Central memory CD4-positive, alpha-beta T cell (primary cell): Measurements from ENCODE around the gene OR10H3.
"Not testable (repeated sequence)": the region's sequence is repeated elsewhere in the genome, so short reads cannot be mapped to it uniquely, and the experiment has no call there.

Experiments
- DNase-seq: peaks from one replicate; pipeline ENCODE4 v3.0.0; 2022

The OR10H3 gene

DNA sequence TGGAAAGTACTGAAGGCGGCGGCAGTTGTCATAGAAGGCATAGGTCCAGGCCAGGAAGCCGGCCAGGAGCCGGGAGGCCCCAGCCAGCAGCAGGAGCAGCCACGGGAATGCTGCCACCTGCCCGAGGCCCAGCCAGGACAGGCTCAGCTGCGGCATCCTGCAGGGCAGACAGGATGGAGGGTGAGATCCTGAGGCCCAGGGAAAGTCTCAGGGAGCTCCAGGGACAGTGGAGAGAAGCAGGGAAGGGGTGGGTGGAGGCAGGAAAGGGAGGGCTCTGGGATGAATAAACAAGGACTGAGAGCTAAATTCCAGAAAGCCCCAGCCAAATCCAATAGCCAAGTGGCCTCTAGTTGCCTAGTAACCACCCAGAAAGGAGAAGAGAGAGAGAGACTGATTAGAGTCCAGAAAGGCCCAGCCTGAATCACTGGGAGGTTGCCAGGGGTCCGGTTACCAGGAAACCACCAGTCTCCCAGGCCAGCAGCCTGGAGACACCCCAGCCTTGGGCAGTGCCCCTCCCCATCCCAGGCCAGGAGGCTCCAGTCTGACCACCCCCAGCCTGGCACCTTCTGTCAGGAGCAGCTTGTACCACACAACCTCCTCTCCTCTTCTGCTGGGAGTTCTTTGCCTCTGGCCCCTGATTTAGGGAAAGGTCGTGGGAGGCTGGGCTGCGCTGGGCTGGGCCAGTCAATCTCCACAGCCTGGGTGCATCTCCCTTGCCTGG lies 42.1 kb downstream of the OR10H3 start:
- DNase-seq, result no peak

DNA sequence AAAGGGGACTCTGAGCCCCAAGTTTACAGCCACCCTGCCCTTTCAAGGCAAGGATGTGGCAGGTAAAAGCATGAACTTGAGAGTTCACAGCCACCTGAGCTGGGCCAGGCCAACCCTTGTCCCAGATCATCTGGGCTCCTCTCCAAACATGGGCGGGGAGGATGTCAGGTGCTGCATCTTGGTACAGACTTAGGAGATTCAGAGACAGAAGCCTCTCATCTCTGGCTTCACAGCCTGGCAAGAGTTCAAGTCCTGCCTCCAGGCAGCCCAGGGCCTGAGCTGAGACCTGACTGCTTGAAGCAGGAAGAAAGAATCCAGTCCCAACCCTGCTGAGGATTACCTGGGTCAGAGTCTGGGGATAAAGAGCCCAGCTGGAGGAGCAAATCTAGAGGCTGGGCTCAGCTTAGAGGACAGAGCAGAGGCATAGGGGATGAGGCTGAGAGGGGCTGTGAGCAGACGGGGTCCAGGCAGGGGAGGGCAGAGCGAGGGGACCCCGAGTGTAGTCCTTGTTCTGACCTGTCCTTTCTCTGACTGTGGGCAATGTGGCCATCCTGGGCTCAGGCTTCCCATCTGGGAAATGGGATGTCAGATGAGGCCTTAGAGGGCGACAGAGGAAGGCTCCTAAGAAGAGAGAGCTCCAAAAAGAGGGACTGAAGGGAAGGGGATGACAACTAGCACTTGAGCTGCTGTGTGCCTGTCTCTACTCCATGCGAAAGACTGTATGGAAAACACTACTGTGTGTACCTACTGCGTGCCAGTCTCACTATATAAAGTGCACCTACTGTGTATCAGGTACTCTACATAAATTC lies 43.0 kb downstream of the OR10H3 start:
- DNase-seq, result no peak

DNA sequence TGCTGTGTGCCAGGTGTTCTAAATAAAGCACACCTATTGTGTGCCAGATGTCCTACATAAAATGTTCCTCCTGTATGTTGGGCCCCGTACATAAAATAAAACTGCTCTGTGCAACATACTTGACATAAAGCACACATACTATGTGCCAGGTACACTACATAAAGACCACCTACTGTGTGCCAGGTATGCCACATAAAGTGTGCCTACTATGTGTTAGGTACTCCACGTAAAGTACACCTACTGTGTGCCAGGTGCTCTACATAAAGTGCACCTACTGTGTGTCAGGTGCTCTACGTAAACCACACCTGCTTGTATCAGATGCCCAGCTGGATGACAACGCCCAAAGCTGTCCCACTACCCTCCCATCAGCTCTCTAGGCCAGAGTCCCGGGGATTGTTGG lies 43.9 kb downstream of the OR10H3 start:
- DNase-seq, result no peak

- DNase-seq, result no peak
Observed at GRCh38 chr19:15782211-15782610, 44.4 kb downstream of the OR10H3 start.

DNA sequence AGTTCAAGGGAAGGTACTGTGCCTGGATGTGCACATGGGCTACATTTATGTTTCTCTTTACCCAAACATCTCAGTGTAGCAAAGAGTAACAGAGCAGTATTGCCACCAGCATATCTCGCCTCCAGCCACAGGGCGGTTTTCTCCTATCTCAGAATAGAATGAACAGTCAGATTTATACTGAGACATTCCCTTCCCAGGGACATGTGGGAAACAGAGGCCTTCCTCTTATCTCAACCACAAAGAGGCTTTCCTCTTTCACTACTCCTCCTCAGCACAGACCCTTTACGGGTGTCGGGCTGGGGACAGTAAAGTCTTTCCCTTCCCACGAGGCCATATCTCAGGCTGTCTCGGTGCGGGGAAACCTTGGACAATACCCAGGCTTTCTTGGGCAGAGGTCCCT lies 45.1 kb downstream of the OR10H3 start:
- not testable (repeated sequence) for DNase-seq

DNA sequence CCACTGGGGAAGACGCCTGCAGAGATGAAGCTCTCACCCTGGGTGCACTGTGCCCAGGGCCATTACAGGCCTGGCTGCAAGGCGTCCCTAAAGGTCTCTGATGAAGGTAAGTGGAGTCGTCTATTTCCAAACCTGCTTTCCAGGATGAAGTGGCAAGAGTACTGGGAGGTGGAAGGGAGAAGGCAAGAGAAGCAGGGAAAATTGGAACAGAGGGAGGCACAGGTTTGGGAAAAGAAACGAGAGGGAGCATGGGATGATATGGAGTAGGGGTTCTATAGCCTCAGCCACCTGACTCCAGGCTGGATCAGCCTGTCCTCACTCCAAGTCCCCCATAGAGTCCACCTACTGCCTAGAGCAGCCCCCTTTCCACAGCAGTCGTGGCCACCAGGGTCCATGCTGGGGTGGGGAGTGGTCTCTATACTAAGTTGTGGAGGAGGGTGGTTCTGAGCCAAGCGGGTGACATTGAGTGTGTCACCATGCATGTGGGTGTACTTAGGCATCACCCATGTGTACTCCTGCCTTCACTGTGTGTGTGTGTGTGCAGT lies 49.9 kb downstream of the OR10H3 start, which contains the start of gene OR10H5:
OR10H5 (plus strand) TSS at position 51 of the 545 bp plus-strand sequence. CDS start 6,388 bp downstream, outside the sequence.
- DNase-seq, result no peak

DNA sequence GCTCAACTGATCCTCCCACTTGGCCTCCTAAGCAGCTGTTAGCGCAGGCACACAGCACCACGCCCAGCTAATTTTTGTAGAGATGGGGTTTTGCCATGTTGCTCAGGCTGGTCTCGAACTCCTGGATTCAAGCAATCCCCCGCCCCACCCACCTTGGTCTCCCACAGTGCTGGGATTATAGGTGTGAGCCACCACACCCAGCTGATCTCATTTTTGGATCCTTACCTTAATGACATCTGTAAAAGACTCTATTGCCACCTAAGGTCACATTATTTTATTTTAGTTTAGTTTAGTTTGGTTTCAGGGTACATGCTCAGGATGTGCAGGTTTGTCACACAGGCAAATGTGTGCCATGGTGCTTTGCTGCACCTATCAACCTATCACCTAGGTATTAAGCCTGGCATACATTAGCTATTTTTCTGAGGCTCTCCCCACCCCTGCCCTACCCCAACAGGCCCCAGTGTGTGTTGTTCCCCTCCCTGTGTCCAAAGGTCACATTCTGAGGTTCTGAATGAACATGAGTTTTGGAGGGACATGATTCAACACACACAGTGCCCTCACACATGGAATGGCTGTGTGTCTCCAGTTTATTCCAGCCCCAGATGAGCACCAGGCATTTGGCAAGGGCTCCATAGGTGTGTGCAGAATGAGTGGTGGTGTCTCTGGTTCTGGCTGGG lies 50.9 kb downstream of the OR10H3 start:
- no peak for DNase-seq

- no peak for DNase-seq
Observed at GRCh38 chr19:15790096-15790495, 52.3 kb downstream of the OR10H3 start.
